SHP77 treated with DMSO at 0.1 percent for 48 hours (cell line): Measurements from ENCODE around the gene RNASE12.
"Not testable (repeated sequence)": the region's sequence is repeated elsewhere in the genome, so short reads cannot be mapped to it uniquely, and the experiment has no call there.

Experiments used
- DNase-seq: peaks from one replicate; lab custom pipeline; 2025; lab: John Stamatoyannopoulos, UW

Gene RNASE12

GRCh38 chr14:20591235-20591634 is at the start of gene RNASE12:
Gene RNASE12, minus strand, starts transcription at chr14:20591376. Its CDS starts 653 bp downstream, at chr14:20590723.
- DNase-seq = no peak

GRCh38 chr14:20632831-20633691 is 41.9 kb upstream of the RNASE12 start:
- peak; percentile 33 for DNase-seq

- peak; percentile 47 for DNase-seq
Observed at GRCh38 chr14:20632448-20632830, 41.3 kb upstream of the RNASE12 start.

- peak; percentile 47 for DNase-seq
Observed at GRCh38 chr14:20631880-20632389, 40.8 kb upstream of the RNASE12 start.

- DNase-seq = peak; percentile 70
Observed at GRCh38 chr14:20631023-20631879, 40.1 kb upstream of the RNASE12 start.

- peak; percentile 66 for DNase-seq
Observed at GRCh38 chr14:20630340-20631022, 39.3 kb upstream of the RNASE12 start.

- DNase-seq = no peak
Observed at GRCh38 chr14:20628063-20628854, 37.1 kb upstream of the RNASE12 start.

- no peak for DNase-seq
Observed at GRCh38 chr14:20627346-20628027, 36.3 kb upstream of the RNASE12 start.

GRCh38 chr14:20626274-20626673 is 35.1 kb upstream of the RNASE12 start:
- DNase-seq = no peak

GRCh38 chr14:20624495-20625070 is 33.4 kb upstream of the RNASE12 start:
- DNase-seq = peak; percentile 29

GRCh38 chr14:20623798-20624197 is 32.6 kb upstream of the RNASE12 start:
- no peak for DNase-seq

GRCh38 chr14:20622816-20623291 is 31.7 kb upstream of the RNASE12 start:
- DNase-seq = no peak

- DNase-seq = no peak
Observed at GRCh38 chr14:20620798-20621478, 29.8 kb upstream of the RNASE12 start.

- not testable (repeated sequence) for DNase-seq
Observed at GRCh38 chr14:20619688-20620087, 28.5 kb upstream of the RNASE12 start.

GRCh38 chr14:20618271-20618749 is 27.1 kb upstream of the RNASE12 start:
- DNase-seq = no peak

GRCh38 chr14:20617138-20618003 is 26.2 kb upstream of the RNASE12 start:
- no peak for DNase-seq

GRCh38 chr14:20615996-20616395 is 24.8 kb upstream of the RNASE12 start:
- DNase-seq = no peak
